Skeletal muscle satellite cell (primary cell): Measurements from ENCODE around the gene MAML2.
A peak's percentile ranks its signal among the peaks of the same experiment; 100 is the strongest.

Experiments
- H3K27me3 ChIP-seq: 2 replicates; pipeline ENCODE4 v1.7.0; 2013; ENCODE audit warnings: low read length; ENCODE audit not compliant: control insufficient read depth, insufficient read depth
- H3K36me3 ChIP-seq: 2 replicates; pipeline ENCODE4 v1.7.0; 2013; ENCODE audit warnings: mild to moderate bottlenecking, control low read depth, low read length; ENCODE audit not compliant: insufficient read depth
- H3K4me1 ChIP-seq: 2 replicates; pipeline ENCODE4 v1.7.0; 2013; ENCODE audit warnings: low read length; ENCODE audit not compliant: control insufficient read depth, insufficient read depth
- H3K4me2 ChIP-seq: 2 replicates; pipeline ENCODE4 v1.7.0; 2013; ENCODE audit warnings: mild to moderate bottlenecking, low read length
- H3K4me3 ChIP-seq: 2 replicates; pipeline ENCODE4 v1.7.0; 2013; ENCODE audit warnings: low read length
- H3K9ac ChIP-seq: 2 replicates; pipeline ENCODE4 v1.7.0; 2013; ENCODE audit warnings: mild to moderate bottlenecking, low read depth, low read length, moderate library complexity
- H3K9me3 ChIP-seq: replicated peaks from 2 replicates; pipeline ENCODE4 v1.7.0; 2013; ENCODE audit warnings: mild to moderate bottlenecking, control low read depth, low read length

Gene MAML2

DNA sequence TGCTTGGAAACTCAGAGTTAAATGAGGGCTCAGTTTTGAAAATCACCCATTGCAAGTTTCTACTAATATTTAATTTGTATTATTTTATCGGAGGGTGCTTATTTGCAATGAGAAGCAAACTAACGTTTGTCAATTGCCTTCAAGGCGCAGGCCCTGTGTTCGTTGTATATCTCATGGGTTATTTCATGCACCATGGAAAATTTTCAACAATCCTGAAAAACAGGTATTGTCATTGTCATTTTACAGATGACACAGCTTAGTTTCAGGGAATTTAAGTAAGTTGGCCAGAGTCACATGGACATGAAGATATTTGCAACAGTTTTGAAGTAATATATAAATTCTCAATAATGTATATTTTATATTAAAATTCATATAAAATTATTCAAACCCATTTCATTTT, 261.4 kb downstream of the MAML2 start:
- Histone ChIP-seq H3K36me3 (peaks cover 10% of the 10 kb centered on the region), H3K9ac (no peak overlapping the region), H3K4me2 (no peak overlapping the region), H3K4me1 (peaks cover 1% of the 10 kb centered on the region), H3K9me3 (no peaks in the 10 kb centered on the region), H3K27me3 (no peaks in the 10 kb centered on the region), H3K4me3 (no peak overlapping the region)

DNA sequence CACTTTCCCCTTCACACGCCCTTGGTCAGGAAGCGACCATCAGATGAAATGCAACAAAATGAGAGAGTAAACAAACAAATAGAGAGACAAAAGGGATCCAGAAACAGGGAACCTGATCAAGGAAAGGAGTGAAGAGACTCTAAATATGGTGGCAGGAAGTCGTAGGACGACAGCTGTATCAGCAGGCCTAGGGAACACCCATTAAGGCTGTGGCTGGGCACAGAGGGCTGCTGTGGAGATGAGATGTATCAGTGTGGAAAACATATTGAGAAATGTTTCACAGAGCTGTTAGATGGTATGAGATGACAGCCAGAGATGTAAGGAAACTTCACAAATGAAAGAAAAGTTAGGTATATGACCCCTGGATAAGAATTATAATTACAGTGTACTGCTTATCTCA, 263.3 kb downstream of the MAML2 start:
- peaks cover 4% of the 10 kb centered on the region for H3K4me1 ChIP-seq
- H3K9ac ChIP-seq: no peak overlapping the region
- H3K4me2 ChIP-seq: no peak overlapping the region
- no peaks in the 10 kb centered on the region for H3K9me3 ChIP-seq
- H3K4me3 ChIP-seq: no peak overlapping the region
- H3K36me3 ChIP-seq: peaks cover 6% of the 10 kb centered on the region
- H3K27me3 ChIP-seq: no peaks in the 10 kb centered on the region

DNA sequence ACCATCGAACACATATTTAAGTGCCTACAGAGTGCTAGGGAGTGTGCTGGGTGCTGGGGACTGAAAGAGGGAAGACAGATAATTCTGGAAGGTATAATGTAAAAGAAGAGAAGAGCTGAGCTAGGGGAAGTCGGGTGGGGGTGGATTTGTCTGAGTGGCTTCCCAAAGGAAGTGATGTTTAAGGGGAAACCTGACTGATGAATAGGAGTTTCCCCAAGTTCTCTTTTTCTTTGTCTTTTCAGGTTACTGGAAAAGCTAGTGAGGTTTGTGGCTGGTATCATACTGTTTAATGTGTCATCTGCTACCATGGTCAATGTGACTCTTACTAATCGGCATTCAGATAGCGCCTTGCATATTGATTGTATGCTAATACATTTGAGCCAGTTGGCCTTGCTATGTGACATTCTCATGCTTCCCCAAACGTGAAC, 267.4 kb downstream of the MAML2 start:
- H3K4me1 ChIP-seq: peaks cover 4% of the 10 kb centered on the region
- H3K9ac ChIP-seq: no peak overlapping the region
- no peak overlapping the region for H3K4me2 ChIP-seq
- H3K9me3 ChIP-seq: no peaks in the 10 kb centered on the region
- H3K4me3 ChIP-seq: no peak overlapping the region
- H3K36me3 ChIP-seq: peaks cover 12% of the 10 kb centered on the region
- no peaks in the 10 kb centered on the region for H3K27me3 ChIP-seq

DNA sequence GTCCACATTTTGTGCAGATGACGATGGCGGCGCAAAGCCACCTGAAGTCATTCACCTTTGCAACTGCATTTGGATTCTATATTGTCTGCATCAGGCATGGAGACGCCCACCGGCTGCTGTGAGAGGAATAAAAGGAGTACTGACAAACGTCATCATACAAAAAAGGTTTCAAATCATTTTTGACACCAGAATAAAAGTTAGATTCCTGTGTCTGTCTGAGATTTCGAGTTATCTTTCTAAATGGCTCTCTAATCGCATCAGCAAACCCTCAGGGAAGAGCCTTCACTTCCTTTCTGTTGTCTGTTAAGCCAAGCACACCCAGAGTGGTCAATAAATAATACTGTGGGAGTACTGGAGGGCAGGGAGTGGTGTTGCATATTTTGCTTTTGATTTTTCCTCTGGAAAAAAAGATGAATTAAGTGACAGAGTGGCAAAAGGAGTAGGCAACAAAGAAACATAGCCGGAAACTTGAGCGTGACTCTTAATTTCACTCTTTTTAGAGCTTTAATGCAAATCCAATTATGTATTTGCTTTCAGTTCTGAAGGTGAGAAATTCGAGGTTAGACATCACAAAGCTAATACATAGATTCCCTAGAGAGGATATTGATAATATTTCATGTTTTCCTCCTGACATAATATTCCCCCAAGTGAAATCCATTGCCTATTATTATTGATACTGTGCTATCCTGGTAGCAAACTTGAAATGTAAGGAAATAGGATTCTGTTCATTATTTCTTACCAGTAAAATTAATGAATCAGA, 268.3 kb downstream of the MAML2 start:
- H3K36me3 ChIP-seq: peaks cover 12% of the 10 kb centered on the region
- no peak overlapping the region for H3K4me2 ChIP-seq
- no peak overlapping the region for H3K4me3 ChIP-seq
- no peaks in the 10 kb centered on the region for H3K9me3 ChIP-seq
- no peaks in the 10 kb centered on the region for H3K27me3 ChIP-seq
- H3K9ac ChIP-seq: no peak overlapping the region
- H3K4me1 ChIP-seq: peaks cover 4% of the 10 kb centered on the region

DNA sequence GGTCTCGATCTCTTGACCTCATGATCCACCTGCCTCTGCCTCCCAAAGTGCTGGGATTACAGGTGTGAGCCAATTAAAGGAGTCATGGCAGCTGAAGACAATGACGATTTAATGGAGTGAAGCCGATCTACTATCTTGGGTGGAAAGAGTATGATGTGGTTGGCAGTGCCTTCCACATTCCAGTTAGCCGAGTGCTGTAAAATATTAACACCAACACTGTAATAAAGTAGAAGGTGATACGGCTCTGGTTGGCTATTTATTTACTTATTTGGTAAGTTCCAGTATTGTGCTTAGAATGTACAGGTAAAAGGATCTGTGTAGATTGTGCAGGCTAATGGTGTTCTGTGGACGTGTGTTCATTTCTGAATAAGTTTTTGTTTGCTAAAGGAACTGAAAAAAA, 269.5 kb downstream of the MAML2 start:
- Histone ChIP-seq H3K36me3 (peaks cover 12% of the 10 kb centered on the region), H3K9ac (no peak overlapping the region), H3K27me3 (no peaks in the 10 kb centered on the region), H3K4me2 (no peak overlapping the region), H3K4me1 (peaks cover 4% of the 10 kb centered on the region), H3K4me3 (no peak overlapping the region), H3K9me3 (no peaks in the 10 kb centered on the region)

DNA sequence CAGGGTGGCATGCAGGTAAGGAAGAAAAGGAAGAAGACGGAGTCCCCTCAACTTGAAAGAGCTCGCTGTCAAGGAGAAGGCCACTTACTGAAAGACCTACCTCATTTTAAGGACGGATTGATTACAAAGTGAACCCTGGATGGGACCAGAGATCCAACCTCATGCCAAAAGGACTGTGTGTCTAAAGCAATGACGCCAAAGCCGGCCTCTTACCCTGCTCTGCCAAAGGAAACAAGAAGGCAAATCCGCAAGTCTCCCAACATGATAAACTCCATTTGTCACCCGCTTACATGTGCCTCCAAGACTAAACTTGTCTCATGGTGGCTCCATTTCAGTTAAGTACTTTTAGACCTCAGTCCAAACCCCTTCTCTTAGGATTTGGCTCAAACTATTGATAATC, 270.4 kb downstream of the MAML2 start:
- no peak overlapping the region for H3K9ac ChIP-seq
- peaks cover 4% of the 10 kb centered on the region for H3K4me1 ChIP-seq
- H3K4me2 ChIP-seq: no peak overlapping the region
- H3K4me3 ChIP-seq: no peak overlapping the region
- H3K27me3 ChIP-seq: no peaks in the 10 kb centered on the region
- peaks cover 12% of the 10 kb centered on the region for H3K36me3 ChIP-seq
- H3K9me3 ChIP-seq: no peaks in the 10 kb centered on the region

DNA sequence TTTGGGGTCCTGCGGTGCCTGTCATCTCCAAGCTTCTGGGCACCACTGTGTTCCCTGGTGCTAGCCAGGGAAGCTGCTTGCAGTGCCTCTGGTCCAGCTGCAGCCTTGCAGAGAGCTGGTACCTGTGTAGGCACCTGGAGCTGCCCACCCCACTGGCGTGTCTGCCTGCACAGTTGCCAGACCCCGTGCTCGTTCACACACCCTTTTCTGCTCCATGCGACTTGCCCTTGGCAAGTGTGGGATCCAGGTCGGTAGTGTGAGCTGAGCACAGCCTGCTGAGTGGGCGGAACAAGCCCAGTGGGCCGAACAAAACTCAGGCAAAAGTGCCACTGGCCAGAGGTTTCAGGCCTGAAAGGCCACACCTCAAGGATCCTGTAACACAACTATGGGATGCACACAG, 272.5 kb downstream of the MAML2 start:
- peaks cover 18% of the 10 kb centered on the region for H3K36me3 ChIP-seq
- peaks cover 6% of the 10 kb centered on the region for H3K4me1 ChIP-seq
- no peak overlapping the region for H3K4me3 ChIP-seq
- no peaks in the 10 kb centered on the region for H3K9me3 ChIP-seq
- no peaks in the 10 kb centered on the region for H3K27me3 ChIP-seq
- H3K9ac ChIP-seq: no peak overlapping the region
- H3K4me2 ChIP-seq: no peak overlapping the region

DNA sequence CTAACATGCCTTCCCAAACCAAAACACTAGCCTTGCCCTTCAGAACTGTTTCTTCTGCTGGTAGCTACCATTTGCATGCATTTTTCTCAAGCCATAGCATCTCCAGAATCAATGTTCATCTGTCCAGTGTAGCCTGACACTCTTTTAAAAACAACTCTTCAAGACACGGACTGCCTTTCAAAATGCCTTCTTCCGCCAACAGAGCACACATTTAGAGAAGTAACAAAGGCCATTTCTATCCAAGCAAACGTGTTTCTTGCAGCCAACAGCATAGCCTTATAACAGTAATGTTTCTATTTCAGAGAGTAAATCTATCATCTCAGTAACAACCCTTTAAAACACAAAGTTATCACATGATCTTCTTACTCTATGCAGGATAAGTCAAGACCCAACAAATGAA, 275.8 kb downstream of the MAML2 start:
- Histone ChIP-seq H3K4me2 (no peak overlapping the region), H3K9me3 (no peaks in the 10 kb centered on the region), H3K4me1 (peaks cover 26% of the 10 kb centered on the region), H3K9ac (no peak overlapping the region), H3K4me3 (no peak overlapping the region), H3K36me3 (peaks cover 12% of the 10 kb centered on the region), H3K27me3 (no peaks in the 10 kb centered on the region)

DNA sequence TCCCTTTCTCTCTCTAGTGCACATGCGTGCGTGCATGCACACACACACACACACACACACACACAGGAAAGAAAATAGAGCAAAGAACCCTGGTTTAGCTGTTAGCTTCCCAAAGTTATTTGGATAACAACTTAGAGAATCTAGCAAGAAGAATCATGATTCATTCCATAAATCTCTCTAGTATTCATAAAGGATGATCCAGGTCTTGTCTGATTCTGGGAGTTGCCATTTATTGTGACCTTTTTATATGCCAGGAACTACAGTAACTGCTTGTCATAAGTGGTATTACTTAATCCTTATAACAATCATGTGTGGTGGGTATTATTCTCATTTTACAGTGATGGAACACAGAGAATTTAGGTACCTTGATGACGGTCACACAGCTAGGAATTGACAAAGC, 277.6 kb downstream of the MAML2 start:
- Histone ChIP-seq H3K27me3 (no peaks in the 10 kb centered on the region), H3K4me3 (no peak overlapping the region), H3K36me3 (peaks cover 15% of the 10 kb centered on the region), H3K4me1 (peaks cover 40% of the 10 kb centered on the region), H3K9ac (no peak overlapping the region), H3K4me2 (peak overlapping the region; percentile 4), H3K9me3 (no peaks in the 10 kb centered on the region)

DNA sequence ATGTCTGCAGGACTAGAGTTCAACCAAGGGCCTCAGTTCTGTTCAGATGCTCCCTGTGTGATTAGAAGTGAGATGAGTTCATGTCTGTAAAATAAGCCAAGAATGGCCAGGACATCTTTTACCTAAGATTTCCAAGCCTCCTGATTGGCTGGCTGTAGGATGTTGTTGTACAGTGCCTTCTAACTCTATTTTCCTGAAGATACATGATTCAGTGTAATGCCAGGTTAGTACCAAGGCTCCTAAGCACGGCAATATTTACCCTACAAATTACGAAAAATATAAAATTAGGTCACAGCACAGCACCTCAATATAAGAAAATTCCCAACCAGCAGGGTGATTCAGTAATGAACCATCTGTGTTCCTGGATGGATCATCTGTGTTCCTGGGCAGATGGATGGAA, 279.1 kb downstream of the MAML2 start:
- no peaks in the 10 kb centered on the region for H3K27me3 ChIP-seq
- peaks cover 19% of the 10 kb centered on the region for H3K36me3 ChIP-seq
- no peak overlapping the region for H3K4me2 ChIP-seq
- peaks cover 40% of the 10 kb centered on the region for H3K4me1 ChIP-seq
- no peak overlapping the region for H3K9ac ChIP-seq
- H3K4me3 ChIP-seq: no peak overlapping the region
- no peaks in the 10 kb centered on the region for H3K9me3 ChIP-seq

DNA sequence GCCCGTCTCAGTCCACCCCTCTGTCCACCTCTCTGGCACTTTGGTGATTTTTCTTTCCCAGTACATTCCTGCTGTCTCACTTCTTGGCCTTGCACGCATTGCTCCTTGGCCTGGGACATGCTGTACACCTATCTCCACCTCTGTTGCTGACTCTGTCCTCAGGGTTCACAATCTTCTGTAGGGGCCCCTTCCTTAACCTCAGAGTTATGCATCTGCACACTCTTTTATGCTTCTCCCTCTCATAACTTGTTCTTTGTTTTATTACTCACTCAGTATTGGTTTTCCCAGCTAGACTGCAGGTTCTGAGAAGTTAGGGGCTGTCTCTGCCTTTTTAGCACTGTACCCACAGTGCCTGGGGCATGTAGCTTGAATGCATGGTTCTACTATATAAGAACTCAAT, 279.9 kb downstream of the MAML2 start:
- no peaks in the 10 kb centered on the region for H3K9me3 ChIP-seq
- H3K4me1 ChIP-seq: peaks cover 40% of the 10 kb centered on the region
- H3K4me3 ChIP-seq: no peak overlapping the region
- no peaks in the 10 kb centered on the region for H3K27me3 ChIP-seq
- H3K36me3 ChIP-seq: peaks cover 19% of the 10 kb centered on the region
- H3K9ac ChIP-seq: no peak overlapping the region
- no peak overlapping the region for H3K4me2 ChIP-seq

DNA sequence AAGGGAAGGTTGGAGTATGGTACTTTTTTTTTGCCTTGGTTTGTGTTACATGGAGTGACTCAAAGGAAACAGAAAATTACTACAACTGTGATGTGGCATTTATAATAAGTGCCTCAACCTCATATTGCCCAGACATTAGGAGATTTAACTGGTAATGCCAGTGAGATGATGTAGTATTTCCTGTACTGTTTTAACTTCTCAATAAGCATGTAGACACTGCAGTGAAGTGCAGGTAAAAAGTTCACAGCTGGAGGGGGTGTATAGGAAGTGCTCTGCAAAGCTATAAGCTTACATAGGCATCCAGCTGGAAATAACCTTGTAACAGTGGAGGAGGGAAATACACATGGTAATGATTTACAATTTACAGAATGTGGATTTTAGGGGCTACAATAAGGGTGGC, 280.9 kb downstream of the MAML2 start:
- Histone ChIP-seq H3K4me1 (peaks cover 40% of the 10 kb centered on the region), H3K9ac (peak overlapping the region; percentile 34), H3K4me3 (no peak overlapping the region), H3K9me3 (no peaks in the 10 kb centered on the region), H3K36me3 (peaks cover 18% of the 10 kb centered on the region), H3K4me2 (peak overlapping the region; percentile 51), H3K27me3 (no peaks in the 10 kb centered on the region)
